GM18519 (cell line): Measurements from ENCODE around the gene TRMU.

Source experiments
- ATAC-seq: cut with Tn5 transposase; IDR thresholded peaks from one replicate; pipeline ENCODE4 v1.9.1; 2021; ENCODE audit warnings: mild to moderate bottlenecking, moderate library complexity; ENCODE audit not compliant: unreplicated experiment, low FRiP score

TRMU gene

GRCh38 chr22:46331496-46331895 lies 4.0 kb upstream of the TRMU start:
- ATAC-seq = no peak

DNA sequence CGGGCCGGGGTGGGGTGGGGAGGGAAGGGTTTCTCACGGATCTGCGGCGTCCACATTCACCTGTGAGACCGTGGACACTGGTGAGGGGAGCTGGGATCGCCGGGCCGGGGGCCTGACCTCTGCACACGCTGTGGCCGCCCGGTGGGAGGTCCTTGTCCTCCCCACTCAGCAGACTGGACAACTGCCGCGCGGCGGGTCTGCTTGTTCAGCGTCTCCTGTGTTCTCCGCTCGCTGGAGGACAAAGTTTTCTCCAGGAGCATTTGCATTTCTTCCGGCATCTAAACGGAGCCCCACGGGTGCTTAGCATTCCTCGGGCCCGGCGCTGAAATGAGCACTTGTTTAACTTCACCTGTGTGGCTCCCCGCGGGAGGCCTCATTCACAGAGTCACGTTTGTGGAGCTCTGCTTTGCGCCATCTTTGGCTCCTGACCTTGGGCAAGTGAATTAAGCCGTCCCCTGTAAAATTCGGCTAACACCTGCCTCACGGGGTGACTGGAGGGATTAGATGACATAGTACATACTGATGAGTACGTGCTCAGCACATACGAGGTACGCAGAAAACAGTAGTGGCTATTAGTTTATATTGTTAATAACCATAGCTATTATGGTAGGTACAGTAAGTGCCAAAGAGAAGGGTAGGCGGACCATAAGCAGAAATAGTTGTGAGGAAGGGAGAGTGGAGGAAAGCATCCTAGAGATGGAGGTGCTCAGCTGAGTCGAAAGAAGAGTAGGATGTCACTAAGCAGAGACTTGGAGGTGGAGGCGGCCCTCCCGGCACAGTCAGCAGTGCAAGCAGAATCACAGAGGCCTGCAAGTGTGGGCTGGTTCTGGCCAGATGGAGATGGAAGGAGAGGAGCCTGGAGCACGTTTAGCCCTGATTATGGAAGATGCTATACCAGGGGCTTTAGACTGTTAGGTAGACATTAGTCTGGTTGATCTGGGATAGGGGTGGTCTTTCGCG lies 885 bp downstream of the TRMU start:
- no peak for ATAC-seq

GRCh38 chr22:46337870-46338269 lies 2.4 kb downstream of the TRMU start:
- no peak for ATAC-seq

DNA sequence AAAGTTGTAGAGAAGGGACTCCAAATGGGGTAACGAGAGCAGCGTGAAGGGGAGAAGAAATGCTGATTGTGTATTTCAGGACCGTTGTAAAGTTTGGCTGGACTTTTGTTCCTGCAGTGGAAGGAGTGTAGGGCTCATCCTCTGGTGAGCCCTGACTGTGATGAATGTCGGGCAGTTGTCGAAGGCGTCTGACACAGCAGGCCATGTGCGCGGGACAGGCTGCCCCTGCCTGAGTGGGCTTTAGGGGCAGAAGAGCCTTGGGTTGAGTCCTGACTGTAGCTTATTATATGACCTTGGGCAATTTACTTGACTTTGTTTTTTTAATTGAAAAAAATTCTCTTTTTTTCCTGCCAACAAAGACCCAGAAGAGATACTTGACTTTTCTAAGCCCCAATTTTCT lies 3.1 kb downstream of the TRMU start:
- ATAC-seq = no peak

DNA sequence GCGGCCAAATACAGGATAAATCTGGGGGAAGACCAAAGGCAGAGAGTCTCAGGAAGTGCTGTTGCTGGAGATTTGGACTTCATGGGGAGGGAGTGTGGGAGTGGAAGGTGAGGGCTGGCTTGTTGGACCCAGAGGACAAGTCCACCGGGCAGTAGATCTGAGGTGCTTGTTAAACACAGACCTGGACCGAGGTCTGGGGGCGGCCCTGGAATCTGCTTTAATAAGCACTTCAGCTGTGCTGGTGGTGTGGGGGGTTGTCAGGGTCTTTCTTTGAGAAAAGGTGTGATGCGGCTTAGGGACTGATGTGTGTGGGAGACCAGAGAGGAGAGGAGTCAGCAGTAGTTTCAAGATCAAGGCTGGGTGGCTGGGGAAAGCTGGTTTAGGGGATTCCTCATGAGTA lies 4.4 kb downstream of the TRMU start:
- no peak for ATAC-seq

DNA sequence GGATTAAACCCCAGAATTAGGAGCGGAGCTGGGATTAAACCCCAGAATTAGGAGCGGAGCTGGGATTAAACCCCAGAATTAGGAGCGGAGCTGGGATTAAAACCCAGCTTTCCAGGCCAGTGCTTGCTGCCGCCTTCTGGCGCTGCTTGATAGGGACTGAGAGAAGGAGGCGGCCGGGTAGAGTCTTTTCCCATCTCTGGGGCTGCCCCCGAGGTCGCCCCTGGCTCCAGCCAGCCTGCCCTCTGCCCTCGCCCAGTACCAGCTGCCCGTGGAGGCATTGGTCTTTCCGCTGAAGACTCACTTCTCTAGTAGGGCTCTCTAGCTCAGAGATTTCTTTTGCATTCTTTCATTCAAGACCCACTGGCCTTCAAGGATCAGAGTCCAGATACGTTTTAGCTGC lies 5.2 kb downstream of the TRMU start:
- ATAC-seq = no peak

DNA sequence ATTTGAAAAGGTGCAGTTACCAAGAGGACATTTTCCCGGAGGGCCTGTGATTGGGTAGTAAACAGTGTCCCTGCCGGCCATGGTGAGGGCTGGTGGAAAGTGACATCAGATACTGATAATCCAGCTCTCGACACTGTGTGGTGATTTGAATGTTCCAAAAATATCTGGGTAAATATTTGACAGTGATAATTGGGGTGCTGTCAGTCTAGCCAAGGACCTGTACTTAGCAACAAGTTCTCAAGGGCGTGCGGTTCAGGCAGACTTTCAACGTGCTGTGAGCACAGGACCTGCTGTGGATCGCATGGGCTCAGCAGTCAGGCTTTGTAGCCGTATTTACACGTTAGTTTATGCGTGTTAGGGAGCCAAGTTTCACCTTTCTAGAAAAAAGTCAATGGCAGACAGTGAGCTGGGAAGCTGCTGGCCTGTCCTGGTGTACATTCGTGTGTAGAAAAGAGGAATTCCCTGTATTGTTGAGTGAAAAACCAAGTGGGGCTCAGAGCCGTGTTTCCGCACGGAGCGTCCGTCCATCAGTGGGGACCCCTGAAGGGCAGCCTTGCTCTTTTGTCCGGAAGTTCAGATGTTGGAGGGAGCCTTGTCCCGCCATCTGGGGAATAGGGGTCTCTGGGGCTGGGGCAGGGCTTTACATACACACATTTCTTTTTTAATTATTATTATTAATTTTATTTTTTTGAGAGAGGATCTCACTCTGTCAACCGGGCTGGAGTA lies 11.3 kb downstream of the TRMU start:
- ATAC-seq = no peak

DNA sequence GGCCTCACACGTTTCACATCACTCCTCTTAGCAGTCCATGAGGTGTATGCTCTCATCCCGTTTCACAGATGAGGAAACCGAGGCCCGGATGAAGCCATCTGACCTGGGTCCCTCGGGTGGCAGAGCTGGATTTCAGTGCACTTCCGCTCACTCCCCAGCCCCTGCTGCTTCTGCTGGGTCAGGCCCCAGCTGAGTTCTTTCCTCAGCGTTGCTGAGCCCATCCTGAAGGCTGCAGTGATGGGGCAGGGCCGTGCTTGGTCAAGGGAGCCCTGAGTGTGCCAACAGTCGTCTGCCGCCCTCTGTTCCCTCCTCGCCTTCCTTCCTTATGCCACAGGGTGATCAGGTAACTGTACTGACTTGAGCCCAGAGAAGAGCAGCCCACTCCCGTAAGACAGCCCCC lies 12.1 kb downstream of the TRMU start:
- no peak for ATAC-seq

DNA sequence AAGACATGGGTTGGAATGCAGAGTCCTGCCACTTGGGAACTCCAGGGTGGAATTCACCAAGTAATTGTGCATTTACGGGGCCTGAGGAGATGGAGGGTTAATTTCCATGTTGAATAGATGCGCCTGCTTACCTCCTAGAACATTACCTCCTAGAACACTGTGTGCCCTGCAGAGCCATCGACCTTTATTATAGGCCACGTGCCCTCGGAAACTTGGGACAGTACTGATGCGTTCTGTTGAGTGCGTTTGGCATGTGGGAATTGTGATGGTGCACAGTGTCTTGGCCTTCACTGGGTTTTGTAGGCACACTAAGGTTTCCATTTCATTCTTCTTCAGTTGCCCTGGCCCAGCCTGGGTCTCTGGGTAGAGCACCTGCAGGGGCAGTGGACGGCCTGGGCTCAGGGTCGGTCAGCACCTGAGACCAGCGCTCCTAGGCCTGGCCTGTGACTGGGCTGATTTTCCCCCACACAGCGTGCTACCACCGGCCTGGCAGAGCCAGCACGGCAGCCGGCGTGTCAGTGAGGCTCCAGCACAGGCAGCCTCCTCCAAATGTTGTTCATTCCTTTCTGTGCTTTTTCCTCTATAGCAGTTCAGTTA lies 12.7 kb downstream of the TRMU start:
- no peak for ATAC-seq

DNA sequence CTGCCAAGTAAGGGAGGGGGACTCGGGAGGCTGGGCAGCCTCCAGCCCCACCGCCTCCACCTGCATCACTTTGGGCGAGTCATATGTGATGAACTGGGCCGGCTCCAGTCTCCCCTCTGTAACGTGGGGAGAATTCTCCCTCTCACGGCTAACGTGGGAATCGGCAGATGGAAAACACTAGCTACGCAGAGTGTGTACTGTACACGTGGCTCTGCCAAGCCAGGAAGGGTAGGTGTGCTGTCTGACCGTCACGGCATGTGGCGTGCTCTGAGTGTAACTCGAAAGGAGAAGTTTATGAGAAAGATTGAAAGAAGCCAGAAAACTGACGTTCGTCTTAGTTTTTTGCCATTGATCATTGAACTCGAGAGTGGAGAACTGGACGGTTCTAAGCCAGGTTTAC lies 13.7 kb downstream of the TRMU start:
- ATAC-seq = no peak

DNA sequence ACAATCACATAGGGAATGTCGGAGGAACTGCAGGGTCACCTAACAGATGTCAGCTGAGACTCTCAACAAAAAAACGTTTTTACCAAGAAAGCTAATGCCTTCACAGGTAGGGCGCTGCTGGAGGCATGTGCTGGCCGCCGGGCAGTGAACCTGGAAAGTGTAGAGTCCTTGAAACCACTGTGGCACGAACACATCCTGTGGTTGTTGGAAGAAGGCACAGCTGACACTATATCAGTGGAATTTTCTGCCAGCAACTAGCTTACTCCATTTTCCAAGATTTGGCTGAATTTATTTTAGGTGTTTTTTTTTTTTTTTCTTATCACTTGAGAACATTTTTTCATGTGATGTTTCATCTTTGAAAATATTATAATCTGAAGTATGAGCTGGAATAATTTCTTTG lies 14.2 kb downstream of the TRMU start:
- no peak for ATAC-seq

DNA sequence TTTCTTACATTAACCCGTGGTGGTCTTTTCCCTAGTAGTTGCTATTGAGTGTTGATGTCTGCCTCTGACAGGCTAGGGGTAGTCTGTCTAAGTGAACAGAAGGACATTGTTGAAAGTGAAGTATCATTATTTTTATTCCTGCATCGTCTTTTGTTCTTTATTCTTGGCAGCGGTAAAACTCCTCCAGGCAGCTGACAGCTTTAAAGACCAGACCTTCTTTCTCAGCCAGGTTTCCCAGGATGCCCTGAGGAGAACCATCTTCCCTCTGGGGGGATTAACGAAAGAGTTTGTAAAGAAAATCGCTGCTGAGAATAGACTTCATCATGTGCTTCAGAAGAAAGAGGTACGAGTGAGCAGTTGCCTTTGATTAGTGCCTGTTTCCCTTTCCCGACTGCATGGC lies 14.6 kb downstream of the TRMU start:
- no peak for ATAC-seq

- ATAC-seq = no peak
Measured at GRCh38 chr22:46350646-46351045, 15.1 kb downstream of the TRMU start.

GRCh38 chr22:46351131-46351735 lies 15.7 kb downstream of the TRMU start:
- no peak for ATAC-seq

- ATAC-seq = no peak
Measured at GRCh38 chr22:46351767-46352166, 16.3 kb downstream of the TRMU start.

- ATAC-seq = no peak
Measured at GRCh38 chr22:46352276-46352675, 16.8 kb downstream of the TRMU start.

DNA sequence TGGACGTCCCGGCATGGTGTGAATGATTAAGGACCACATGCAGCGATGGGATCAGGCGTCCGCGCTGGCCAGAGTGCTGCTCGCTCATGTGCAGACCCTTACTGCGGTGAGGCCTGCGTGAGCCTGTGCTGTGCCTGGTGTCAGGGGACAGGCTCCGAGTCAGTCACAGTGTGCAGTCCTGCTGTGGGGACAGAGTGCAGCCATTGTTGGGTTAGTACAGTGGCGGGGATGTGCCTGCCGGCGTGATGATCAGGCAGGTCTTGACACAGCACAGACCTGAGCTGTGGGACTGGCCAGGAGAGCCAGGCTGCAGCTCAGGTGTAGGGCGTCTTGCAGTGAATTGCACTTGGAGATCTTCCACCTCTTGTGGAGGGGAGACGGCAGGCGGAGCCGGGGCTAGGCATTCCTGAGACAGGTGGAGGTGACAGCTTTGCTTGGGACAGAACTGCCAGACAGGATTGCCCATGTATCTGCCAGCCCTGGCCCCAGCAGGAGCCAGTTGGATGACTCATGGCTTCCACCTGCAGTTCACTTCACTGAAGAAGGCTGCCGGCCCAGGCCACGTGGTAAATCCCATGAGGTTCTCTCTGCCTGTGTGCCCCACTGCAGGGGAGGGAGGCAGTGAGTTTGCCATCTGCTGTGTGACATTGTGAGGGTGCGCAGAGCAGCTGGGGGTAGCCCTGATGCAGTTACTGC lies 17.3 kb downstream of the TRMU start:
- no peak for ATAC-seq

DNA sequence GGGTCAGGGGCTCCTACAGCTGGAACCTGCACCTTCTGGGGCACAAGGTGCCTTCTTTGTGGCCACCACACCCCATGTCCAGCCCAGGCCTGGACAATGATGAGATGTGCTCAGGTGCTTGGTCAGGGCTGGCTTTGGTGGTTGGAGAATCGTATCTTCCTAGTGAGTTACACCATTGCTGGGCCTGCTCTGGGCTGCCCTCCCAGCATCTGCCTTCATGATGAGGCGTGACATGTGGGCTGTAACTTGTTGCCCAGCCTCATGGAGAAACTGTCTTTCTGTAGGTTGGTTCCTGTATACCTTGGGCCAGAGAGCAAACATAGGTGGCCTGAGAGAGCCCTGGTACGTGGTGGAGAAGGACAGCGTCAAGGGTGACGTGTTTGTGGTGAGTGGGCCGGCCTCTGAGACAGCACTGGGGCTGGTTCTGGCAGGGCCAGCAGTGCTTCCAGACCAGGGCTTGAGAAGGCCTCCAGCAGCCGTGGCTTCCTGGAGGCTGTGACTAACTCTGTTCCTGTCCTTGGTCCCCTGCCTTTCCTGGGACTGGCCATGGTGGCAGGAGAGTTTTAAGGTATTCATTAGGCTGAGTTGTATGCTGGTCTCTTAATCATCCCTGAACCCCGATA lies 18.1 kb downstream of the TRMU start:
- ATAC-seq = no peak

GRCh38 chr22:46354176-46354992 lies 18.9 kb downstream of the TRMU start:
- ATAC-seq = no peak
